ENCODE measurements around the gene CDC42EP4.

DNA sequence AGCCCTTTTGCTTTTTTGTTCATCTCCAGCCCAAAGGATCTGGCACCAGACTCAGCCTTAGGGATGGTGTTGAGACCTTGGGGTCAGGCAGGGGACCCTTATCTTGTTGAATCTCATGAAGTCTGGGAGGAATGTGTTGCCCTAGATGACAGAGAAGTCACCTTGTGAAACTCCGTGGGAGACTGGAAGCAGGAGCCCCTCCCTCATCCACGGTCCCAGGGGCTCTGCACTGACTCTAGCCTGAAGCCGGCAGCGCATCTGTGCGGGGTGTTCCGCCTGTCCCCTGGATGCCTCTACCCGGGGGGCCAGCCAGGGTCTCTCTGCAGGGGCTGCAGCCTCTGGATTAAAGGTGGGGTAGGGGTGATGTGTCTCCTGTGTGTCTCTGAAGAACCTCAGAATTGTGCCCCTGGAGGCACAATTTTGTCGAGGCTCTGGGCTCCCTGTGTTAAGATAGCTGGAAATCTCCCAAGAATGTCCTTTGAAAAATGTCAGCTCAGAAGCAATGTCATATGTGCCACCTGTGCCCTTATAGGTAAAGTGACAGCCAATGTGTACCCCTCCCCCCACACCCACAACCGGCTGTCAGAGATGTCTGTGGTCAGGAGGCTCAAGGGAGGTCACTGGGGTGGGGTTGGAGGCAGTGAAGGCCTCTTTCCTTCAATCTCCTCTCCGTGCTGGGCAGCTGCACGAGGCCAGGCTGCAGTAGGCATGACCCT is 32.1 kb upstream of the CDC42EP4 start:
- TF ChIP-seq, protein P1, sequence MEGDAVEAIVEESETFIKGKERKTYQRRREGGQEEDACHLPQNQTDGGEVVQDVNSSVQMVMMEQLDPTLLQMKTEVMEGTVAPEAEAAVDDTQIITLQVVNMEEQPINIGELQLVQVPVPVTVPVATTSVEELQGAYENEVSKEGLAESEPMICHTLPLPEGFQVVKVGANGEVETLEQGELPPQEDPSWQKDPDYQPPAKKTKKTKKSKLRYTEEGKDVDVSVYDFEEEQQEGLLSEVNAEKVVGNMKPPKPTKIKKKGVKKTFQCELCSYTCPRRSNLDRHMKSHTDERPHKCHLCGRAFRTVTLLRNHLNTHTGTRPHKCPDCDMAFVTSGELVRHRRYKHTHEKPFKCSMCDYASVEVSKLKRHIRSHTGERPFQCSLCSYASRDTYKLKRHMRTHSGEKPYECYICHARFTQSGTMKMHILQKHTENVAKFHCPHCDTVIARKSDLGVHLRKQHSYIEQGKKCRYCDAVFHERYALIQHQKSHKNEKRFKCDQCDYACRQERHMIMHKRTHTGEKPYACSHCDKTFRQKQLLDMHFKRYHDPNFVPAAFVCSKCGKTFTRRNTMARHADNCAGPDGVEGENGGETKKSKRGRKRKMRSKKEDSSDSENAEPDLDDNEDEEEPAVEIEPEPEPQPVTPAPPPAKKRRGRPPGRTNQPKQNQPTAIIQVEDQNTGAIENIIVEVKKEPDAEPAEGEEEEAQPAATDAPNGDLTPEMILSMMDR (conservative IDR thresholded peaks at IDR 0.05; ENCODE audit: low read length), result no peak
- no peak for TF ChIP-seq EZH2phosphoT487 (IDR thresholded peaks at IDR 0.05; ENCODE audit: borderline replicate concordance)

Data from Loucy (cell line).